IMR-90 (cell line): ENCODE data around the gene DAPK1. TPM values are rescaled to one million over a fixed set of nuclear protein-coding genes. Genes with fewer than 3 reads are reported as not detected.

ENCODE experiments used
- ATAC-seq: fragments of 200-7000 bp; cut with Tn5 transposase; 2 replicates; pipeline ENCODE4 v1.9.1; 2020; ENCODE audit warnings: low read depth, mild to moderate bottlenecking, moderate library complexity
- BruUV-seq: library from RNA; stranded (reverse); fragments of 400-500 nt; replicated peaks from 2 replicates; lab custom pipeline; 2021; lab: Mats Ljungman, UMichigan
- CTCF ChIA-PET: fragments of 300-600 bp; formaldehyde crosslinking; extraction: SDS; loops from one replicate; lab custom pipeline; 2021; ENCODE audit warnings: antibody characterized with exemption; lab: Yijun Ruan, JAX
- POLR2A ChIA-PET: fragments of 300-600 bp; sonication (Branson Sonifier 250); formaldehyde crosslinking; loops from one replicate; lab custom pipeline; 2022; ENCODE audit warnings: antibody characterized with exemption; ENCODE audit not compliant: unreplicated experiment; lab: Charles Lee
- DNase-seq: peaks from one replicate; pipeline ENCODE4 v3.0.0; 2013
- H2AFZ ChIP-seq: replicated peaks from 2 replicates; pipeline ENCODE3; 2013; ENCODE audit warnings: low read length, mild to moderate bottlenecking; ENCODE audit not compliant: poor library complexity
- H2AK5ac ChIP-seq: 2 replicates; pipeline ENCODE4 v1.6.1; 2013; ENCODE audit warnings: low read depth, low read length, inconsistent platforms
- H2AK9ac ChIP-seq: replicated peaks from 2 replicates; pipeline ENCODE3; 2013; ENCODE audit warnings: mild to moderate bottlenecking, low read depth, low read length, moderate library complexity; ENCODE audit not compliant: poor library complexity
- H2BK120ac ChIP-seq: 2 replicates; pipeline ENCODE4 v1.6.1; 2013; ENCODE audit warnings: low read depth, low read length, inconsistent platforms
- H2BK15ac ChIP-seq: 3 replicates; pipeline ENCODE4 v1.6.1; 2013; ENCODE audit warnings: low read depth, low read length, inconsistent platforms
- H2BK20ac ChIP-seq: 2 replicates; pipeline ENCODE4 v1.6.1; 2013; ENCODE audit warnings: low read depth, mild to moderate bottlenecking, inconsistent platforms, low read length, moderate library complexity
- H2BK5ac ChIP-seq: 2 replicates; pipeline ENCODE4 v1.6.1; 2013; ENCODE audit warnings: mild to moderate bottlenecking, low read depth, low read length, inconsistent platforms; ENCODE audit not compliant: poor library complexity, severe bottlenecking
- H3K14ac ChIP-seq: replicated peaks from 2 replicates; pipeline ENCODE4 v1.6.1; 2013; ENCODE audit warnings: low read depth, low read length, inconsistent platforms
- H3K18ac ChIP-seq: 2 replicates; pipeline ENCODE4 v1.6.1; 2013; ENCODE audit warnings: low read depth, low read length, control low read depth
- H3K23ac ChIP-seq: 2 replicates; pipeline ENCODE4 v1.6.1; 2013; ENCODE audit warnings: low read depth, low read length, inconsistent platforms
- H3K27ac ChIP-seq: 2 replicates; pipeline ENCODE4 v1.5.1; 2013; ENCODE audit warnings: mild to moderate bottlenecking, control low read depth, low read length; ENCODE audit not compliant: insufficient read depth
- H3K27me3 ChIP-seq: 2 replicates; pipeline ENCODE4 v1.6.1; 2013; ENCODE audit warnings: low read length; ENCODE audit not compliant: control insufficient read depth, insufficient read depth
- H3K36me3 ChIP-seq: 2 replicates; pipeline ENCODE4 v1.6.1; 2013; ENCODE audit warnings: low read length, mixed read lengths; ENCODE audit not compliant: control insufficient read depth, insufficient read depth
- H3K4ac ChIP-seq: 2 replicates; pipeline ENCODE4 v1.6.1; 2013; ENCODE audit warnings: low read depth, low read length, inconsistent platforms
- H3K4me1 ChIP-seq: 2 replicates; pipeline ENCODE4 v1.6.1; 2013; ENCODE audit warnings: low read length, mixed read lengths; ENCODE audit not compliant: control insufficient read depth, insufficient read depth
- H3K4me2 ChIP-seq: 2 replicates; pipeline ENCODE4 v1.6.1; 2013; ENCODE audit warnings: low read depth, mild to moderate bottlenecking, control low read depth, low read length, moderate library complexity
- H3K4me3 ChIP-seq: 2 replicates; pipeline ENCODE4 v1.5.1; 2013; ENCODE audit warnings: low read depth, mild to moderate bottlenecking, control low read depth, low read length, moderate library complexity; ENCODE audit not compliant: insufficient read depth
- H3K56ac ChIP-seq: 2 replicates; pipeline ENCODE4 v1.6.1; 2013; ENCODE audit warnings: low read length, inconsistent platforms; ENCODE audit not compliant: insufficient read depth; ENCODE audit errors: extremely low read depth
- H3K79me1 ChIP-seq, 2 experiments: 2 replicates each; pipeline ENCODE4 v1.6.1; 2013; ENCODE audit warnings: low read length in 2 of 2, inconsistent platforms in 1 of 2, low read depth in 1 of 2
- H3K9ac ChIP-seq: 2 replicates; pipeline ENCODE4 v1.6.1; 2013; ENCODE audit warnings: low read depth, low read length, control low read depth
- H3K9me1 ChIP-seq: 2 replicates; pipeline ENCODE4 v1.6.1; 2013; ENCODE audit warnings: low read length, inconsistent platforms; ENCODE audit not compliant: insufficient read depth
- H3K9me3 ChIP-seq: 2 replicates; pipeline ENCODE4 v1.6.1; 2013; ENCODE audit warnings: low read length; ENCODE audit not compliant: control insufficient read depth, insufficient read depth
- H4K20me1 ChIP-seq: 2 replicates; pipeline ENCODE4 v1.6.1; 2013; ENCODE audit warnings: low read length, inconsistent platforms; ENCODE audit not compliant: insufficient read depth
- H4K5ac ChIP-seq: 2 replicates; pipeline ENCODE4 v1.6.1; 2013; ENCODE audit warnings: mild to moderate bottlenecking, low read depth, low read length, control low read depth
- H4K8ac ChIP-seq, 2 experiments: 2 replicates each; pipeline ENCODE4 v1.6.1; 2013; ENCODE audit warnings: low read depth in 2 of 2, low read length in 2 of 2, control low read depth in 1 of 2, inconsistent platforms in 1 of 2
- H4K91ac ChIP-seq: 2 replicates; pipeline ENCODE4 v1.6.1; 2013; ENCODE audit warnings: low read depth, low read length, inconsistent platforms; ENCODE audit not compliant: insufficient read depth
- BHLHE40 ChIP-seq: fragments of 150-350 bp; IDR thresholded peaks from 2 replicates; pipeline ENCODE4 v1.6.1; 2016; ENCODE audit warnings: mild to moderate bottlenecking, low read depth, low read length
- CEBPB ChIP-seq: IDR thresholded peaks from 2 replicates; pipeline ENCODE4 v1.6.1; 2012; ENCODE audit warnings: low read depth, low read length, improper control_type of control experiment
- CHD1 ChIP-seq: IDR thresholded peaks from 2 replicates; pipeline ENCODE4 v1.6.1; 2012; ENCODE audit warnings: low read depth, low read length, improper control_type of control experiment
- CTCF ChIP-seq: conservative IDR thresholded peaks from 2 replicates; pipeline ENCODE4 v1.5.1; 2012; ENCODE audit warnings: mild to moderate bottlenecking, low read depth, low read length, improper control_type of control experiment
- ELK1 ChIP-seq: fragments of 150-350 bp; IDR thresholded peaks from 2 replicates; pipeline ENCODE4 v1.6.1; 2016; ENCODE audit warnings: low read depth, mild to moderate bottlenecking, low read length, moderate library complexity, borderline replicate concordance
- FOS ChIP-seq: fragments of 150-350 bp; IDR thresholded peaks from 2 replicates; pipeline ENCODE4 v1.6.1; 2016; ENCODE audit warnings: low read depth, low read length
- MAFK ChIP-seq: IDR thresholded peaks from 2 replicates; pipeline ENCODE4 v1.6.1; 2012; ENCODE audit warnings: low read depth, low read length, improper control_type of control experiment
- MAZ ChIP-seq: IDR thresholded peaks from 2 replicates; pipeline ENCODE4 v1.6.1; 2012; ENCODE audit warnings: low read depth, mild to moderate bottlenecking, low read length, improper control_type of control experiment, moderate library complexity, borderline replicate concordance
- MXI1 ChIP-seq: IDR thresholded peaks from 2 replicates; pipeline ENCODE4 v1.6.1; 2012; ENCODE audit warnings: low read depth, mild to moderate bottlenecking, low read length, moderate library complexity, borderline replicate concordance
- POLR2A ChIP-seq: IDR thresholded peaks from 2 replicates; pipeline ENCODE4 v1.6.1; 2012; ENCODE audit warnings: mild to moderate bottlenecking, low read depth, low read length
- RAD21 ChIP-seq: IDR thresholded peaks from 2 replicates; pipeline ENCODE4 v1.6.1; 2012; ENCODE audit warnings: low read length, improper control_type of control experiment
- RCOR1 ChIP-seq: IDR thresholded peaks from 2 replicates; pipeline ENCODE4 v1.6.1; 2012; ENCODE audit warnings: mild to moderate bottlenecking, low read length, improper control_type of control experiment; ENCODE audit not compliant: insufficient replicate concordance
- RFX5 ChIP-seq: IDR thresholded peaks from 2 replicates; pipeline ENCODE4 v1.8.0; 2012; ENCODE audit warnings: low read depth, mild to moderate bottlenecking, low read length, moderate library complexity
- SMC3 ChIP-seq: fragments of 150-350 bp; IDR thresholded peaks from 2 replicates; pipeline ENCODE4 v1.6.1; 2016; ENCODE audit warnings: low read depth, mild to moderate bottlenecking, antibody characterized with exemption, low read length, moderate library complexity
- USF2 ChIP-seq: fragments of 150-350 bp; IDR thresholded peaks from 2 replicates; pipeline ENCODE4 v1.6.1; 2017; ENCODE audit warnings: mild to moderate bottlenecking, antibody characterized with exemption, low read length, low read depth
- WGBS, 2 experiments: methylation state at CpG; one replicate each; pipeline versions ENCODE4 v1.1.5 to v1.1.7; 2013; ENCODE audit warnings: missing lambda C conversion rate in 2 of 2; ENCODE audit not compliant: insufficient read length in 1 of 2; ENCODE audit errors: extremely low coverage in 2 of 2; 5-methylcytosine and 5-hydroxymethylcytosine counted together
- dilution Hi-C: fragments of 300-500 bp; cut with HindIII; formaldehyde crosslinking; loops from one replicate; pipeline ENCODE4 v1.14.3; 2018; ENCODE audit warnings: low sequenced_read_pairs; ENCODE audit not compliant: unreplicated experiment
- in situ Hi-C: fragments of 300-500 bp; cut with MboI; formaldehyde crosslinking; loops from 3 replicates; pipeline ENCODE4 v1.14.3; 2019; ENCODE audit warnings: low sequenced_read_pairs, inconsistent platforms, mixed read lengths
- intact Hi-C: fragments of 100-400 bp; cut with micrococcal nuclease; formaldehyde crosslinking; loops from 2 replicates; pipeline ENCODE4 v1.10.0; 2022
- polyA plus RNA-seq, 3 experiments: library from polyadenylated mRNA; depleted of rRNA; stranded (reverse); fragments of >200 nt; gene quantifications; 2 replicates each; pipeline ENCODE4 v1.2.3, GENCODE V29; 2012; ENCODE audit warnings: low replicate concordance in 1 of 3
- total RNA-seq: library from RNA; depleted of rRNA; stranded (reverse); fragments of >200 nt; gene quantifications from 2 replicates; pipeline ENCODE4 v1.2.3, GENCODE V29; 2012

Gene DAPK1
- total and polyA plus RNA-seq, 2 of the 4 experiments (the other 2 are of a cell fraction) = under 0.01 to 0.03 TPM

- BruUV-seq = no TSS peak
- 86% methylated on average over 2 of the region's 6 CpGs; no CpG with 5 or more reads in 1 of the 2 experiments for WGBS, 2 experiments
- TF ChIP-seq POLR2A (no peak), FOS (no peak), CHD1 (no peak), USF2 (no peak), CEBPB (no peak), RAD21 (no peak), BHLHE40 (no peak), RFX5 (no peak), RCOR1 (no peak), CTCF (no peak), MAZ (no peak), ELK1 (no peak), MXI1 (no peak), SMC3 (no peak), MAFK (no peak)
These were observed 177.1 kb downstream of the DAPK1 start for GRCh38 chr9:87674565-87675299.

More at GRCh38 chr9:87674565-87675299, 177.1 kb downstream of the DAPK1 start:
- H3K9me3 ChIP-seq = no peaks in the 10 kb centered on the region
- H3K9me1 ChIP-seq = no peaks in the 10 kb centered on the region
- in situ Hi-C loops = loop anchor here (5.0 to 25.0 kb wide), 3 partner anchors 138 to 1338 kb away; no protein-coding TSS in a partner anchor
- H2AK9ac ChIP-seq = no peak overlapping the region
- no peak overlapping the region; the same call in 1 of the 2 replicates for H3K4me2 ChIP-seq
- H2BK20ac ChIP-seq = no peak overlapping the region
- no peak for ATAC-seq
- H3K23ac ChIP-seq = no peak overlapping the region
- no peak overlapping the region for H4K91ac ChIP-seq
- no peaks in the 10 kb centered on the region for H3K4me1 ChIP-seq
- H4K20me1 ChIP-seq = no peaks in the 10 kb centered on the region; the same call in 1 of the 2 replicates
- no peak overlapping the region for H3K18ac ChIP-seq
- ChIA-PET POLR2A (no interaction called here), CTCF (no interaction called here)
- H4K5ac ChIP-seq = no peak overlapping the region
- H2BK15ac ChIP-seq = no peak overlapping the region
- intact Hi-C loops = no loop called here
- H2AFZ ChIP-seq = no peak overlapping the region
- no peak overlapping the region for H2BK5ac ChIP-seq
- no peak overlapping the region for H3K56ac ChIP-seq
- no peak overlapping the region for H3K4ac ChIP-seq
- H3K9ac ChIP-seq = no peak overlapping the region
- dilution Hi-C loops = no loop called here
- H3K27me3 ChIP-seq = peaks cover 9% of the 10 kb centered on the region; the same call in 1 of the 2 replicates
- no peak overlapping the region for H3K14ac ChIP-seq
- no peak overlapping the region for H2AK5ac ChIP-seq
- H4K8ac ChIP-seq = no peak overlapping the region
- H3K4me3 ChIP-seq = no peak overlapping the region
- H2BK120ac ChIP-seq = no peak overlapping the region
- H3K36me3 ChIP-seq = no peaks in the 10 kb centered on the region
- no peaks in the 10 kb centered on the region for H3K79me1 ChIP-seq
- DNase-seq = peak; percentile 15
- H3K27ac ChIP-seq = no peak overlapping the region
